SJCRH30 (cell line): ENCODE measurements around the gene AGBL3. TPM values are rescaled to one million over a fixed set of nuclear protein-coding genes. Genes with fewer than 3 reads are reported as not detected.
"Not testable (repeated sequence)": the region's sequence is repeated elsewhere in the genome, so short reads cannot be mapped to it uniquely, and the experiment has no call there.

ENCODE experiments used
- DNase-seq, 2 experiments: peaks; one replicate each; pipeline ENCODE4 v3.0.0-alpha.2; 2015 to 2020
- H3K27ac ChIP-seq: fragments of 250-450 bp; sonication (Bioruptor Pico); 2 replicates; pipeline ENCODE4 v1.5.1; 2020; ENCODE audit warnings: mild to moderate bottlenecking, moderate library complexity
- H3K27me3 ChIP-seq: fragments of 250-450 bp; sonication (Bioruptor Pico); 2 replicates; pipeline ENCODE4 v1.5.1; 2020; ENCODE audit warnings: mild to moderate bottlenecking, moderate library complexity
- H3K36me3 ChIP-seq: fragments of 250-450 bp; sonication (Bioruptor Pico); 2 replicates; pipeline ENCODE4 v1.5.1; 2020; ENCODE audit warnings: mild to moderate bottlenecking, moderate library complexity
- H3K4me1 ChIP-seq: fragments of 250-450 bp; sonication (Bioruptor Pico); 2 replicates; pipeline ENCODE4 v1.5.1; 2020; ENCODE audit warnings: mild to moderate bottlenecking, moderate library complexity
- H3K4me3 ChIP-seq: fragments of 250-450 bp; sonication (Bioruptor Pico); 2 replicates; pipeline ENCODE4 v1.5.1; 2020; ENCODE audit warnings: mild to moderate bottlenecking, moderate library complexity
- H3K9me3 ChIP-seq: fragments of 250-450 bp; sonication (Bioruptor Pico); replicated peaks from 2 replicates; pipeline ENCODE4 v1.5.1; 2020; ENCODE audit warnings: mild to moderate bottlenecking, moderate library complexity
- total RNA-seq: library from RNA; depleted of rRNA; stranded (reverse); fragments of >200 nt; shearing (Covaris generic); gene quantifications from 2 replicates; pipeline ENCODE4 v1.2.3, GENCODE V29; 2014

Gene AGBL3
- total RNA-seq, 1 experiment from 2014 or later = 2.5 TPM

- no peak overlapping the region for H3K27ac ChIP-seq
- H3K4me1 ChIP-seq = no peaks in the 10 kb centered on the region
- peaks cover 68% of the 10 kb centered on the region for H3K36me3 ChIP-seq
- H3K27me3 ChIP-seq = no peaks in the 10 kb centered on the region
- H3K4me3 ChIP-seq = no peak overlapping the region
- H3K9me3 ChIP-seq = no peaks in the 10 kb centered on the region
- DNase-seq = no peak
Observed at GRCh38 chr7:134948736-134949135, 37.6 kb upstream of the AGBL3 start.

- DNase-seq = no peak
- peaks cover 69% of the 10 kb centered on the region for H3K36me3 ChIP-seq
- H3K27ac ChIP-seq = no peak overlapping the region
- H3K4me1 ChIP-seq = no peaks in the 10 kb centered on the region
- no peaks in the 10 kb centered on the region for H3K9me3 ChIP-seq
- H3K27me3 ChIP-seq = no peaks in the 10 kb centered on the region
- no peak overlapping the region for H3K4me3 ChIP-seq
Observed at GRCh38 chr7:134949171-134949570, 37.1 kb upstream of the AGBL3 start.

- H3K27ac ChIP-seq = no peak overlapping the region
Observed at GRCh38 chr7:134954197-134955082, 31.9 kb upstream of the AGBL3 start.

GRCh38 chr7:134957005-134957404 is 29.3 kb upstream of the AGBL3 start:
- H3K36me3 ChIP-seq = peaks cover 76% of the 10 kb centered on the region
- H3K9me3 ChIP-seq = no peaks in the 10 kb centered on the region
- no peak overlapping the region for H3K27ac ChIP-seq
- no peak for DNase-seq
- H3K4me1 ChIP-seq = no peaks in the 10 kb centered on the region
- no peaks in the 10 kb centered on the region for H3K27me3 ChIP-seq
- no peak overlapping the region for H3K4me3 ChIP-seq

More at GRCh38 chr7:134954197-134955082, 31.9 kb upstream of the AGBL3 start:
- Histone ChIP-seq H3K9me3 (no peaks in the 10 kb centered on the region), H3K4me1 (no peaks in the 10 kb centered on the region), H3K4me3 (no peak overlapping the region), H3K36me3 (peaks cover 76% of the 10 kb centered on the region), H3K27me3 (no peaks in the 10 kb centered on the region)
- DNase-seq = peak in 1 of 2 experiments; percentile 51

- peaks cover 76% of the 10 kb centered on the region for H3K36me3 ChIP-seq
- no peaks in the 10 kb centered on the region for H3K9me3 ChIP-seq
- H3K4me3 ChIP-seq = no peak overlapping the region
- DNase-seq = no peak
- no peaks in the 10 kb centered on the region for H3K27me3 ChIP-seq
- no peak overlapping the region for H3K27ac ChIP-seq
- no peaks in the 10 kb centered on the region for H3K4me1 ChIP-seq
Observed at GRCh38 chr7:134959810-134960209, 26.5 kb upstream of the AGBL3 start.

GRCh38 chr7:134962270-134962780 is 24.0 kb upstream of the AGBL3 start:
- no peaks in the 10 kb centered on the region for H3K27me3 ChIP-seq
- H3K27ac ChIP-seq = no peak overlapping the region
- H3K4me3 ChIP-seq = no peak overlapping the region
- no peak for DNase-seq
- H3K9me3 ChIP-seq = no peaks in the 10 kb centered on the region
- peaks cover 69% of the 10 kb centered on the region for H3K36me3 ChIP-seq
- H3K4me1 ChIP-seq = no peaks in the 10 kb centered on the region

GRCh38 chr7:134963036-134963435 is 23.3 kb upstream of the AGBL3 start:
- H3K4me3 ChIP-seq = no peak overlapping the region
- H3K4me1 ChIP-seq = no peaks in the 10 kb centered on the region
- no peaks in the 10 kb centered on the region for H3K27me3 ChIP-seq
- no peak overlapping the region for H3K27ac ChIP-seq
- no peak for DNase-seq
- H3K9me3 ChIP-seq = no peaks in the 10 kb centered on the region
- H3K36me3 ChIP-seq = peaks cover 65% of the 10 kb centered on the region

- no peaks in the 10 kb centered on the region for H3K4me1 ChIP-seq
- H3K4me3 ChIP-seq = no peak overlapping the region
- H3K9me3 ChIP-seq = no peaks in the 10 kb centered on the region
- no peak for DNase-seq
- H3K27ac ChIP-seq = no peak overlapping the region
- peaks cover 39% of the 10 kb centered on the region for H3K36me3 ChIP-seq
- H3K27me3 ChIP-seq = no peaks in the 10 kb centered on the region
Observed at GRCh38 chr7:134966691-134967090, 19.6 kb upstream of the AGBL3 start.

- H3K4me3 ChIP-seq = no peak overlapping the region
- no peak overlapping the region for H3K27ac ChIP-seq
- H3K36me3 ChIP-seq = peaks cover 28% of the 10 kb centered on the region
- no peaks in the 10 kb centered on the region for H3K9me3 ChIP-seq
- H3K27me3 ChIP-seq = no peaks in the 10 kb centered on the region
- no peaks in the 10 kb centered on the region for H3K4me1 ChIP-seq
- DNase-seq = no peak
Observed at GRCh38 chr7:134968110-134968509, 18.2 kb upstream of the AGBL3 start.

- not testable (repeated sequence) for H3K4me3 ChIP-seq, H3K27me3 ChIP-seq, H3K9me3 ChIP-seq, H3K36me3 ChIP-seq, DNase-seq, H3K27ac ChIP-seq, H3K4me1 ChIP-seq
Observed at GRCh38 chr7:134981645-134982044, 4.7 kb upstream of the AGBL3 start.

GRCh38 chr7:134985894-134986362 is 380 bp upstream of the AGBL3 start:
- Histone ChIP-seq H3K9me3 (no peaks in the 10 kb centered on the region), H3K27ac (peak overlapping the region; percentile 82), H3K27me3 (no peaks in the 10 kb centered on the region), H3K4me1 (peaks cover 7% of the 10 kb centered on the region; the same call in 1 of the 2 replicates), H3K4me3 (peak overlapping the region; percentile 82), H3K36me3 (no peaks in the 10 kb centered on the region; the same call in 1 of the 2 replicates)
- no peak for DNase-seq

- no peak for DNase-seq
Observed at GRCh38 chr7:134988161-134988560, 1.9 kb downstream of the AGBL3 start.

GRCh38 chr7:134991469-134992339 is 5.4 kb downstream of the AGBL3 start:
- Histone ChIP-seq H3K36me3 (peaks cover 13% of the 10 kb centered on the region), H3K4me3 (no peak overlapping the region), H3K4me1 (peaks cover 25% of the 10 kb centered on the region), H3K9me3 (no peaks in the 10 kb centered on the region), H3K27ac (peak overlapping the region; percentile 26), H3K27me3 (no peaks in the 10 kb centered on the region)
- peak in 1 of 2 experiments; percentile 24 for DNase-seq

More at GRCh38 chr7:134988161-134988560, 1.9 kb downstream of the AGBL3 start:
- H3K4me1 ChIP-seq = peaks cover 28% of the 10 kb centered on the region
- no peaks in the 10 kb centered on the region for H3K9me3 ChIP-seq
- H3K27ac ChIP-seq = no peak overlapping the region
- H3K4me3 ChIP-seq = no peak overlapping the region
- no peaks in the 10 kb centered on the region for H3K27me3 ChIP-seq
- no peaks in the 10 kb centered on the region; the same call in 1 of the 2 replicates for H3K36me3 ChIP-seq

GRCh38 chr7:134992626-134993179 is 6.4 kb downstream of the AGBL3 start:
- peak overlapping the region; percentile 26 for H3K27ac ChIP-seq
- H3K4me3 ChIP-seq = no peak overlapping the region
- H3K36me3 ChIP-seq = peaks cover 13% of the 10 kb centered on the region
- peaks cover 25% of the 10 kb centered on the region for H3K4me1 ChIP-seq
- peak; percentile 24 to 60 for DNase-seq
- no peaks in the 10 kb centered on the region for H3K27me3 ChIP-seq
- H3K9me3 ChIP-seq = no peaks in the 10 kb centered on the region
